T-helper 1 cell treated with Interleukin-12 subunit alpha and Interleukin-12 subunit beta and Interleukin-4 antibody, amounts not matched to agents 30 ng/mL and 1 ng/mL, for 36 hours (primary cell): ENCODE data around the gene AIG1. TPM values are rescaled to one million over a fixed set of nuclear protein-coding genes. Genes with fewer than 3 reads are reported as not detected.
"Not testable (repeated sequence)": the region's sequence is repeated elsewhere in the genome, so short reads cannot be mapped to it uniquely, and the experiment has no call there.

Experiments
- intact Hi-C: fragments of 100-400 bp; cut with micrococcal nuclease; formaldehyde crosslinking; loops from one replicate; pipeline ENCODE4 v1.15.1; 2024
- total RNA-seq: library from RNA; stranded (reverse); gene quantifications from 2 replicates; pipeline ENCODE4 v1.2.3, GENCODE V29; 2022

Gene AIG1, protein sequence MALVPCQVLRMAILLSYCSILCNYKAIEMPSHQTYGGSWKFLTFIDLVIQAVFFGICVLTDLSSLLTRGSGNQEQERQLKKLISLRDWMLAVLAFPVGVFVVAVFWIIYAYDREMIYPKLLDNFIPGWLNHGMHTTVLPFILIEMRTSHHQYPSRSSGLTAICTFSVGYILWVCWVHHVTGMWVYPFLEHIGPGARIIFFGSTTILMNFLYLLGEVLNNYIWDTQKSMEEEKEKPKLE
- total RNA-seq, result 5.0 and 6.7 TPM in 2 replicates

DNA sequence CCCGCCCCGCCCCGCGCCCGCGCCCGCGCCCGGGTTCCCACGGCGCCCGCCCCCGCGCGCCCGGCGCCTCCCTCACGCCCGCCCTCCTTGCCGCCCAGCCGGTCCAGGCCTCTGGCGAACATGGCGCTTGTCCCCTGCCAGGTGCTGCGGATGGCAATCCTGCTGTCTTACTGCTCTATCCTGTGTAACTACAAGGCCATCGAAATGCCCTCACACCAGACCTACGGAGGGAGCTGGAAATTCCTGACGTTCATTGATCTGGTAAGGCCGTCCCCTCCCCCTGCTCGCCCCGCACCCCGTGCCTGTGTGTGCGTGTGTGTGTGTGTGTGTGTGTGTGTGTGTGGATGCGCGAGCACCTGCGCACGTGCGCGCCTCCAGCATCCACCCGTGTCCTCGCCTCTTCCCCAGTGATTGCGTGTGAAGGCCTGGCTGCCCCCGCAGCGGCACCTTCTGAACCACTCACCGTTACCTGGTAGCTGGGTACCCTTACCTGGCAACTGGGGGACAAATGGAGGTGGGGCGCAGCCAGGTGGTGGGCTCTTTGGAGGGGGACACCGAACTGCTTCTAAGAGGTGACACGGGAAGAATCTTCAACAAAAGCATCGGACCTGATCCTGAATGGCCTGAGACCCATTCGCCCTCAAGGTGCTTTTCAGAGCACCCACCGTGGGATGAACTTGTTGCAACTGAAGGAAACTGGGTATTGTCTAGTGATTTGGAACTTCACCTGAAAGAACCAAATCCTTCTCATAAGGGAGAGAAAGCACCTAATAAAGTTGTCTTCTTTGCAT is at the start of gene AIG1:
AIG1 (plus strand) TSS at position 84 of the 791 bp plus-strand sequence; CDS start at position 121, 37 bp downstream.
- intact Hi-C loops, result loop anchor here (1.0 to 2.0 kb wide), 9 partner anchors 115 to 1578 kb away; partner anchors contain the start of genes ADAT2, FUCA2, NMBR and PEX3

DNA sequence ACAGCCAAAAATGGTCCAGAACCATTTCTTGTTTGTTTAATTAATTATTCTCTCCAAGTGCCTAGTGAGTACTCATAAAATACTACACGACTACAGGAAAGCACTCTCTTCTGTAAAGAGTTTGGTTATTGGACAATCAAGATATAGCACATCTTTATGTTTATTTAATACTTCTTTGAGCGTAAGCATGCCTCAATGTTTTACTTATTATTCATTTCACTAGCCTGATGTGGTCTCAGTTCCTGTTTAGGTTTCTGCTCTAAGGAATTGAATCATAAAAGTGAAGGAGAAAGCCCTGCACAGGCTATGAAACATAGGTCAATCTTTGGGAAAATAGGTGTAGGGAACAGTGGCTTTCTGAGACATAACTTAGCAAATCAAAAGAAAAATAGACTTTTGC is 45.9 kb upstream of the AIG1 start:
- intact Hi-C loops, result no loop called here

DNA sequence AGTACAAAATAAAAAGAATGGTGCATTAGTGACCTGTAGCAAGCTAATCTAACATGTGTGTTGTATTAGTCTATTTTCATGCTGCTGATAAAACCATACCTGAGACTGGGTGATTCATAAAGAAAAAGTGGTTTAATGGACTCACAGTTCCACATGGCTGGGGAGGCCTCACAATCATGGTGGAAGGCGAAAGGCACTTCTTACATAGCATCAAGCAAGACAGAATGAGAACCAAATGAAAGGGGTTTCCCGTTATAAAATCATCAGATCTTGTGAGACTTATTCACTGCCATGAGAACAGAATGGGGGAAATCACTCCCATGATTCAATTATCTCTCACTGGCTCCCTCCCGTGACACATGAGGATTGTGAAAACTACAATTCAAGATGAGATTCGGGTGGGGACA is 45.4 kb upstream of the AIG1 start:
- intact Hi-C loops, result no loop called here

DNA sequence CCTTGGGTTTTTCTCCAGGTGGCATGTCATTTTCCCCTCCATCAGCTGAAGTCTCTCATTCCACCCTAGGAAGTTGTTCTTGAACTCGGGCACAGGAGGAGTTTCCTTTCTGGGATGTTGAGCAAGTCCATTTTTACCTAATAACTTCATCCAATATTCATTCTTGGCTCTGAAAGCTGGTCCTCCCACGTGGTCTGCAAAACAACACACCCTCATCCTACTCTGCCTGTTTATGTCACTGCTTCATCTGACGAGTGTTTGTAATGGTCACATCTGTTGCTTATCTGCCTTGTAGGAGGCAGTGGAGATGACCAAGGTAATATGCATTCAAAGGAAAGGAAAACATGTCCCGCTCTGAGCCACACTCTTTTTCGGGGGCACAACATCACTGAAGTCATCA is 41.7 kb upstream of the AIG1 start:
- intact Hi-C loops, result no loop called here

DNA sequence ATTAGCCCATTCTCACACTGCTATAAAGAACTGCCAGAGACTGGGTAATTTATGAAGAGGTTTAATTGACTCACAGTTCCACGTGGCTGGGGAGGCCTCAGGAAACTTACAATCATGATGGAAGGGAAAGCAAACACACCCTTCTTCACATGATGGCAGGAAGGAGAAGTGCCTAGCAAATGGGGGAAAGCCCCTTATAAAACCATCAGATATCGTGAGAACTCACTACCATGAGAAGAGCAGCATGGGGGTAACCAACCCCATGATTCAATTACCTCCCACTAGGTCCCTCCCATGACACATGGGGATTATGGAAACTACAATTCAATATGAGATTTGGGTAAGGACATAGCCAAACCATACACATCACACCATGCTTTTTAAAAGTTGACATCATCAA is 39.8 kb upstream of the AIG1 start:
- intact Hi-C loops, result not testable (repeated sequence)

DNA sequence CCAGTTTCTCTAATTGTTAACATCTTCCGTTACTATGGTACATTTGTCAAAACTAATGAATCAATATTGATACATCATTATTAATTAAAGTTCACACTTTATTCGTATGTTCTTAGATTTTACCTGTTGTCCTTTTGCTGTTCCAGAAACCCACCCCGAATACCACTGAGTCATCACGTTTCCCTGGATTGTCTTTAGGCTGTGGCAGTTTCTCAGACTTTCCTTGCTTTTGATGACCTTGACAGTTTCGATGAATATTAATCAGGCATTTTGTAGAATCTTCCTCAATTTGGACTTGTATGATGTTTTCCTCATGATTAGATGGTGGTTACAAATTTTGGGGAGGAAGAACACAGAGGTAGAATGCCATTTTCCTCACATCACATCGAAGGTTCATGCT is 39.1 kb upstream of the AIG1 start:
- intact Hi-C loops, result no loop called here

DNA sequence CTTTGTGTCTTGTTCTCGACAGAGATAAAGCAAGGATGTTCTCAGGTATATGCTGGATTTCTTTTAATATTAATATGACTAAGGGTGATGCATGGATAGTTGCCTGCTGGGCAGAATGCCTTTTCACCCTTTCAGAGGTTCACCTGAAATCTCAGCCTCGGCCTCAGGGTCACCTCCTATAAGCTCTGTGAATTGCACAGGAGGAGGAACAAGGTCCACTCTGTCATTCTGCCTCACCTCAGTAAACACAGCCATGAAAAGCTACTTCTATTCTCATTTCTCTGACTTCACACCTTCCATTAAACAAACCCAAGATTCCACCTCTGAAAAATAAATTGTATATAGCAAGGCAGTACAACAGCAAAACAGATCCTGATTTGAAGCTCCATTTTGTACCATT is 38.1 kb upstream of the AIG1 start:
- intact Hi-C loops, result no loop called here

DNA sequence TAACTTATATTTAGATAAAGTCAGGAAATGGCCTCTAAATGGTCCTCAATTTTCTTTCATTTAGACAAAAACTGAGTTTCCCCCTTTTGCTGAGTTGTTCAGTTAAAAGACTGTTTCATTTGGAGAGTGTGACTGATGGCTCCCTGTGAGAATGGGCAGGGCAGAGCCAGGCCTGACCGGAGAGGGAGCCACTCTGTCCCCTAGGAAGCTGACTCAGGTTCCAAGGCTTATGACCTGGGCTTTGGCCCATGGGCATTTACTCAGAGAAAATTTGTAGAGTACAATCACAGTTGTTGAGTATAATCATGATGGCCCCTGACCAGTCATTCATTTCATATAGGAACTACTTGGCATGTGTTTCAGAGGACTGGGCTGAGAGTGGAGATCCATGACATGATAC is 37.0 kb upstream of the AIG1 start:
- intact Hi-C loops, result no loop called here

DNA sequence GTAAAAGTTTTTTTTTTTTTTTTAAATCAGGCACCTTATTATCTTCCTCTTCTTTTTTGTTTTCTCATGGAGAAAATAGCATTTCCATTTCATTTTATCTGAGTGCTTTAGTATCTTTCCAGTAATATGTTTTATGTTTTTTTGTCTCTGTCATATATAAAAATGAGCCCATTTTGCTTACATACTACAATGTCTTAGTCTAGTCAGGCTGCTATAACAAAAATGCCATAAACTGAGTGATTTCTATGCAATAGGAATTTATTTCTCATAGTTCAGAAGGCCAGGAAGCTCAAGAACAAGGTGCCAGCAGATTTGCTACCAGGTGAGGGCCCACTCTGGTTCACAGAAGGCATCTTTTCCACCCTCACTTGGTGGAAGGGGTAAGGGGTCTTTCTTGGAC is 35.7 kb upstream of the AIG1 start:
- intact Hi-C loops, result loop anchor here (5.0 kb wide), 1 partner anchor 183 kb away; no protein-coding TSS in a partner anchor

DNA sequence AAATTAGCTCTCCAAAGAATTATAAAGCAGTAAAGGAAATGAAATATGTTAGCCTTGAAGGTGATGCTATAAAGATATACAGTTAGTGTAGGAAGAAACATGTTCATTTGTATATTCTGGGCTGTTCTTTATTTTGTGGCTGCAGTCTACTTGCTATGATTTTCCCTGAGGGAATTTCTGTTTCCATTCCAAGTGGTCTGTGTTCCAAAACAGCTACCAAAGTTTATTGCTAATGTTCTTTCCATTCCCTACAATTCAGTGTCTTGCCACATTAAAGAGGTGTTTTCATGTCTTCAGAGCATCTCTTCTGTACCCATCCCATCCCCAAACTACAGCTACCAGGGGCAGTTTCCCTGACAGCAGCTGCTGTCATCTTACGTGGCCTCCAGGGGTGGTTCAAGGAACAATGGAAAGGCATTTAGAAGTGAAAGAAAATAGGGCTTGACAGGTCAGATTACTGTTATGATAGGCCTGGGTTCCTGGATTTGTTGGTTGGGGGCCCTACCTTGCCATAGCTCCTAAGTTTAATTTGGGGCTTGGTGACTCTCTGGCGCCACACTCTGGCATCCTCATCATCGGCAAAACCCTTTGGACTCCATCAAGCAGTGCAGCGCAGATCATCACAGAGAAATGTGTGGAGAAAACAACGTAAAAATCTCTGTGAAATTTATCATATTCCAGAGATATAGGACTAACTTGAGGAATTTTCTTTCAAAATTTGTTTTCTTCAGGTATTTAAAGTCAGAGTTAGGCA is 33.8 kb upstream of the AIG1 start:
- intact Hi-C loops, result loop anchor here (1.0 to 5.0 kb wide), 8 partner anchors 81 to 553 kb away; no protein-coding TSS in a partner anchor

DNA sequence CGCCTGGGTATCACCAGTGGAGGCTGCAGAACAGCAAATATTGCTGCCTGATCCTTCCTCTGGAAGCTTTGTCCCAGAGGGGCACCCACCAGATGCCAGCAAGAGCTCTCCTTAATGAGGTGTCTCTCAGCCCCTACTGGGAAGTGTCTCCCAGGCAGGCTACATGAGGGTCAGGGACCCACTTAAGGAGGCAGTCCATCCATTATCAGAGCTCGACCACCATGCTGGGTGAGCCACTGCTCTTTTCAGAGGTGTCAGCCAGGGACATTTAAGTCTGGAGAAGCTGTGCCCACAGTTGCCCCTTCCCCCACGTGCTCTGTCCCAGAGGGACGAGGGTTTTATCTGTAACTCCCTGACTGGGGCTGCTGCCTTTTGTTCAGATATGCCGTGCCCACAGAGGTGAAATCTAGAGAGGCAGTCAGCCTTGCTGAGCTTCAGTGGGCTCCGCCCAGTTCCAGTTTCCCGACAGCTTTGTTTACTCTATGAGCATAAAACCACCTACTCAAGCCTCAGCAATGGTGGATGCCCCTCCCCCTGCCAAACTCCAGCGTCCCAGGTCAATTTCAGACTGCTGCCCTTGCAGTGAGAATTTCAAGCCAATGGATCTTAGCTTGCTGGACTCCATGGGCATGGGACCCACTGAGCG is 25.9 kb upstream of the AIG1 start:
- intact Hi-C loops, result no loop called here

DNA sequence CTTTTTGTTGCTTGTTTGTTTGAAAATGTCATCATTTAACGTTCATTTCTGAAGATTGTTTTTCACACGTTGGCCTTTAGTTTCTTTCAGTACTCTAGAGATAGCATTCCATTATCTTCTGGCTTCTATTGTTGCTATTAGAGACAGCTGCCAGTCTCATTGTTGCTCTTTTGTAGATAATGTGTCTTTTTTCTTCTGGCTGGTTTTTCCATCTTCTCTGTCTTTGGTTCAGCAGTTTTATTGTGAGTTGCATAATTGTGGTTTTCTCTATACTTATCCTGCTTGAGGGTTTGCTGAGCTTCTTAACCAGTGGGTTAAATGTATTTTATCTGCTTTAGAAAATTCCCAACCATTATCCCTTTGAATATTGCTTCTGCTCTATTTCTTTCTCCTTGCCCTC is 23.2 kb upstream of the AIG1 start:
- intact Hi-C loops, result no loop called here

DNA sequence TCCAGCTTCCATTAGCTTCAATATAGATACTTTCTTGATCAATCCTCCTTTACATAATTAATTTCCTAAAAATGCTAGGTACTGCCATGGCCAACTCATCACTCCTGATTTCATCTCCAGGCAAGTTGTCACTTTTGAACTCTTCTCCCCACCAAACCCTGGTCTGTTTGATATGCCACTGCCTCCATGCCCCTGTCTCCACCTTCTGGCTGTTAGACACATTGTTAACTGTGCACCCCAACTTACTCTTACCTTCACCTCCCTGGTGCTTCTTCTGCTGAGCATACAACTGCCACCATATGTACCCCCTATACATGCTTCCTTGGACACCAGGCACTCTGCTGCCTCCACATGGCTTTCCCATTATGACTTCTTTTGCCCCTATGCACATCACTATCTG is 21.9 kb upstream of the AIG1 start:
- intact Hi-C loops, result no loop called here

DNA sequence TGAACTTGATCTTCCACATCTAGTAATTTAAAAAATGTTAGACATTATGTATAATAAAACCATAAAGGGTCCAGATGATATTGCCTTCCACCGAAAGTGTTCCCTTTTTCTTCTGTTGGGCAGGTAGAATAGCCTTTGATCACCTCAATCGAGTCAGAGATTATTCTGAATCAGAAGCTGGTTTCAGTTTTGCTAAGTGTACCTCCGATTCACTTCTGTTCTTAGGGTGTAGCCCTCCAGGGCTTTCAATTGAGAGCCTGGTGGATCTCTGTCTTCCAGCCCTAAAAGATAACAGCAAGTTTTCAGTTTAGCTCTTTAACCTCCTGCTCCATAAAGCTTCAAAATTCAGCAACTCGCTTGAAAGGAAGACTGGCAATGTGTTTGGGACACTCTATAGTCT is 21.1 kb upstream of the AIG1 start:
- intact Hi-C loops, result no loop called here

DNA sequence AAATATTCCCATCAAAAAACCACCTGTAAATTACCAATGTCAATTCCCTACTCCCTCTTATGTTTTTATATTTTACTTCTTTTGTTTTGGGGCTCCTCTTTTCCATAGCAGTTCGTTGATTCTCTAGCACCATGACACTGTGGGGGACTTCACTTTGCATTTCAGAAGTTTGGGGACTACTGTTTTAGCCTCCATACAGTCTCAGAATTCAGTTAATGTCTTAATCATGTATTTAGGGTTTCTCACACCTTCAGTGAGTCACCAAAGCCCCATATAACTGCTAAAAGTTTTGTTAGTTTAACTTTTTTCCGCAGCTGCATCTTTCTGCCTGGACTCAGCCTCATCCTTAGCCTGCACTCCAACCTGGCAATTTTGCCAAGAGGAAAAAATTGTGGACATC is 20.7 kb upstream of the AIG1 start:
- intact Hi-C loops, result loop anchor here (5.0 kb wide), 1 partner anchor 348 kb away; no protein-coding TSS in a partner anchor

DNA sequence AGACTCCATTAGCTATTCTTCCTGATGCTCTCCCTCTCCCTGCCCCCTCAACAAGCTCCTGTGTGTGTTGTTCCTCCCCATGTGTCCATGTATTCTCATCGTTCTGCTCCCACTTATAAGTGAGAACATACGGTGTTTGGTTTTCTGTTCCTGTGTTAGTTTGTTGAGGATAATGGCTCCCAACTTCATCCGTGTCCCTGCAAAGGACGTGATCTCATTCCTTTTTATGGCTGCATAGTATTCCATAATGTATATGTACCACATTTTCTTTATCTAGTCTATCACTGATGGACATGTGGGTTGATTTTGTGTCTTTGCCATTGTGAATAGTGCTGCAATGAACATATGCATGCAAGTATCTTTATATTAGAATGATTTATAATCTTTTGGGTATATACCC is 16.3 kb upstream of the AIG1 start:
- intact Hi-C loops, result loop anchor here (5.0 kb wide), 1 partner anchor 352 kb away; no protein-coding TSS in a partner anchor

DNA sequence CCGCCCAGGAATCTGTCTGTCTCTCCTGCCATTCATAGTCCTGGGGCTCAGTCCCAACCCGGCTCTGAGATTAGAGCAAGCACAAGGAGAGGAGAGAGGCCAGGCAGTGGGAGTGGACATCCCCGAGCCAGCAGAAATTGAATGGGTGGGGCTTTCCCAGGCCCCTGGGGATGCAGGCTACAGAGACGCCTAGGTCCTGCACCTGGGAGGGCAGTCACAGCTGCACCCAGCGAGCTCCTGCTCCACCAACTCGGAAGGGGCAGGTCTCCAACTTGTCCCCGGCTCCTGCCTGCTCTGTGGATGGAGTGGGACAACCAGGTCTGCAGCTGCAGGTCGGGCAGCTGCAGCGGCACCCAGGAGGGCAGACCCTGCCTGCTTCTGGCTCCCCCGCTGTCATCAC is 11.1 kb upstream of the AIG1 start:
- intact Hi-C loops, result no loop called here

DNA sequence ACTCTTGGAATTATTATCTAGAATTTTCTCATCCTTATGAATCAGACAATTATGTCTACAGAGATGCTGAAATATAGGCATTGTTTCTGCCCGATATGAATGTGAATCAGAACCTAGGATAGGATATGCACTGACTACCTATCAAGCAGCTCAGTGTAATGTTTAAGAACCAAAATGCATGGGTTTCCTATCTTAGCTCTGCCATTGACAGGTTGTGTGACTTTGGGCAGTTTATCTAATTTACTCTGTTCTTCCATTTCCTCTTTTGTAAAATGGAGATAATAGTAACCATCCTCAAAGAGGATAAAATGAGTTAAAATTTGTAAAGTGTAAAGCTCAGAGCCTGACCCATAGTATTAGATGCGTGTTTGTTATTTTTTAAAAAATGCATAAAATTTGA is 10.2 kb upstream of the AIG1 start:
- intact Hi-C loops, result no loop called here

DNA sequence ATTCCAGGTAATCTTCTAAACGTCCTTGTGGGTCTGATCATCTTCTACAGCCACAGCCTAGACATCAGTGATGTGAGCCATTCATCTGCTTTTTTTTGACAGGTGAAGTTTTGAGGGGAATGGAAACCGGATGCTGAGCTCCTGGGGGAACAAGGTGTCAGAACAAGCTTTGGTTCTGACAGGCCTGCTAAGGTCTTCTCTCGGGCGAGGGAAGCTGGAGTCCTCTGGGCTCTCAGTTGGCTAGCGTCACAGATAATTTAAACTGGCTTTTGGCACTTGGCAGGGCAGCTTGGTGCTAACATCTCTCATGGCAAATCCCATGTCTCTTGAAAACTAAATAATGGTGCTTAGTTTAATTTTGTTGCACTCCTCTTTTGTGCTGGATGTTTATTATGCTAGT is 8.4 kb upstream of the AIG1 start:
- intact Hi-C loops, result no loop called here

DNA sequence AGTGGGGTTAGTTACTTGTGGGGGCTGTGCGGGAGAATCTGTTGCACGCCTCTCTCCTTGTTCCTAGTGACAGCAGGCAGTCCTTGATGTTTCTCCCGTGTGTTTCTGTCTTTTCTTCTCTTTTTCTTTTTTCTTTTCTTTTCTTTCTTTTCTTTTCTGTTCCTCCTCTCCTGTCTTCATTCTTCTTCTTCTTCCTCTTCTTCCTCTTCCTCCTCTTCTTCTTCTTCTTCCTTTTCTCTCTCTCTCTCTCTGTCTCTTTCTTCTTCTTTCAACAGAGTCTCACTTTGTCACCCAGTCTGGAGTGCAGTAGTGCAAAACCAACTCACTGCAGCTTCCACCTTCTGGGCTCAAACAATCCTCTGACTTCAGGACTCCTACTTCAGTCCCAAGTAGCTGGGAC is 6.8 kb upstream of the AIG1 start:
- intact Hi-C loops, result no loop called here

DNA sequence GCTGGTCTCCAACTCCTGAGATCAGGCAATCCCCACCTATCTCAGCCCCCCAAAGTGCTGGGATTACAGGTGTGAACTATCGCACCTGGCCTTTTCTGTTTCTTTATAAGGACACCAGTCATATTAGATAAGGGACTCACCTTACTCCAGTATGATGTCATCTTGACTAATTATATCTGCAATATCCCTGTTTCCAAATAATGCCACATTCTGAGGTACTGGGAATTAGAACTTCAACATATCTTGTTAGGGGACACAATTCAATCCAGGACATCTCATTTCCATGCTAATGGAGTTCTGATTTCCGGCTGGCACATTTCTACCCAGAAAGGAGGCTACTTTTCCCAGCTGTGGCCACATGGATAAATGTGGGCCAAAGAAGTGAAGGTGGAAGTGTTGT is 6.4 kb upstream of the AIG1 start:
- intact Hi-C loops, result no loop called here
